Neutrophil (primary cell): ENCODE data around the gene WDR75.

Source experiments
- H3K27ac ChIP-seq: fragments of 200-600 bp; sonication (generic); 2 replicates; pipeline ENCODE4 v1.5.1; 2016; ENCODE audit warnings: mild to moderate bottlenecking, moderate library complexity
- H3K27me3 ChIP-seq: fragments of 200-600 bp; sonication (generic); 2 replicates; pipeline ENCODE4 v1.6.0; 2016; ENCODE audit warnings: mild to moderate bottlenecking
- H3K36me3 ChIP-seq: fragments of 200-600 bp; sonication (generic); 2 replicates; pipeline ENCODE4 v1.5.1; 2017
- H3K4me1 ChIP-seq, 2 experiments: fragments of 200-600 bp in 1 of 2; sonication (generic) in 1 of 2; 1 replicate in 1 of 2; 2 replicates in 1 of 2; pipeline versions ENCODE4 v1.5.1 to v1.6.1; 2013 to 2016; ENCODE audit warnings: low read depth in 1 of 2, low read length in 1 of 2, mild to moderate bottlenecking in 1 of 2, moderate library complexity in 1 of 2; ENCODE audit not compliant: control insufficient read depth in 1 of 2, insufficient read depth in 1 of 2
- H3K4me3 ChIP-seq, 2 experiments: fragments of 200-600 bp in 1 of 2; sonication (generic) in 1 of 2; 1 replicate in 1 of 2; 2 replicates in 1 of 2; pipeline ENCODE4 v1.5.1; 2013 to 2016; ENCODE audit warnings: low read depth in 1 of 2, low read length in 1 of 2, mild to moderate bottlenecking in 1 of 2, moderate library complexity in 1 of 2
- H3K9me3 ChIP-seq: fragments of 200-600 bp; sonication (generic); 2 replicates; pipeline ENCODE4 v1.5.1; 2016
- TF ChIP-seq, protein P1 (sequence below): fragments of 200-600 bp; sonication (generic); IDR thresholded peaks from 2 replicates; pipeline ENCODE4 v1.5.1; 2016; ENCODE audit warnings: antibody characterized with exemption

WDR75 gene

DNA sequence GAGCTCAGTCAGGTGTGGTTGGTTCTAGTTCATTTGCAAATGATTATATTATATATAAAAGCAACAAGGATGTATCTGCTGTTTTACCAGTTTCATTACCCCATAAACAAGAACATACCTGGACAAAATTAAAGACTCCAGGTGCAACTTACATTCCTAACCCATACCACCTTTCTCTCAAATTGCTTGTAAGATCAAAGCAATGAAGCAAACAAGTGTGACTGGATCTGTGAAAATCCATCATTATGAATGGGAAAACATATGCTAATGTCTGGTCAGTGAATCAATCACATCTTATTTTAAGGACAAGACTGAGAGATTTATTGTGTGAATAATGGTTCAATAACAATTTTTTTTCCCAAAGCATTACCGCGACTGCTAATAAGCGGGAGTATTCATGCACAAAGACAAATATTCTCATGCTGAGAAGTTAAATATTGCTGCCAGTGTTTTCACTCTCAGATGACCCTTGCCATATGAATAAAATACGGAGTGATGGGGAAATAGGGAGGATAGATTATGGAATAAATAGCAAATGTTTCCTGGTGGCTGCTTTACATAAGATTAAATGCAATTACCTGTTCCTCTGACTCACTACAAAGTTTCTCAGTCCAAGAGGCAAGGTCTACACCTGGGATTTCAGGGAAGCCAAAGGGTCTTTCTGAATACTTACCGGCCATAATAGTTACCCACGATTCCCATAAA is 59.3 kb downstream of the WDR75 start:
- no peaks in the 10 kb centered on the region for H3K9me3 ChIP-seq
- peaks cover 29% of the 10 kb centered on the region in 2 experiments for H3K4me1 ChIP-seq
- H3K27ac ChIP-seq = peak overlapping the region; percentile 66
- no peaks in the 10 kb centered on the region for H3K27me3 ChIP-seq
- no peaks in the 10 kb centered on the region for H3K36me3 ChIP-seq
- TF ChIP-seq, protein P1, sequence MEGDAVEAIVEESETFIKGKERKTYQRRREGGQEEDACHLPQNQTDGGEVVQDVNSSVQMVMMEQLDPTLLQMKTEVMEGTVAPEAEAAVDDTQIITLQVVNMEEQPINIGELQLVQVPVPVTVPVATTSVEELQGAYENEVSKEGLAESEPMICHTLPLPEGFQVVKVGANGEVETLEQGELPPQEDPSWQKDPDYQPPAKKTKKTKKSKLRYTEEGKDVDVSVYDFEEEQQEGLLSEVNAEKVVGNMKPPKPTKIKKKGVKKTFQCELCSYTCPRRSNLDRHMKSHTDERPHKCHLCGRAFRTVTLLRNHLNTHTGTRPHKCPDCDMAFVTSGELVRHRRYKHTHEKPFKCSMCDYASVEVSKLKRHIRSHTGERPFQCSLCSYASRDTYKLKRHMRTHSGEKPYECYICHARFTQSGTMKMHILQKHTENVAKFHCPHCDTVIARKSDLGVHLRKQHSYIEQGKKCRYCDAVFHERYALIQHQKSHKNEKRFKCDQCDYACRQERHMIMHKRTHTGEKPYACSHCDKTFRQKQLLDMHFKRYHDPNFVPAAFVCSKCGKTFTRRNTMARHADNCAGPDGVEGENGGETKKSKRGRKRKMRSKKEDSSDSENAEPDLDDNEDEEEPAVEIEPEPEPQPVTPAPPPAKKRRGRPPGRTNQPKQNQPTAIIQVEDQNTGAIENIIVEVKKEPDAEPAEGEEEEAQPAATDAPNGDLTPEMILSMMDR = no peak
- no peak overlapping the region for H3K4me3 ChIP-seq

DNA sequence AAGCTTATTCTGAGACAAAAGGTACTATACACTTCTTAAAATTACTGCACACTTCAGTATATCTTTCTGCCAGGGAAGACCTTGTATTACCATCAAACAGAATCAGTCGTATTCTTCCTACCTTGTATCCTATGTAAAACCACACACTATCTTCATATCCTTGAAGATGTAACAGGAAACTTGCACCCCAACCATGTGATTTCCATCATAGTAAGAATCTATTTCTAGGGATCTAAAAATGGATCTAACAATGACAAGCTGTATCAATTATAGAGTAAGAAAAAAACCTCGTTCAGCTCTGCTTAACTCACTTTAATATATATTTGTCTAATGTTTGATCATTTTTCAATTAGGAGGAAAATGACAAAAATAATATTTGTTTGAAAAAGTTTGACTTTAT is 60.2 kb downstream of the WDR75 start:
- Histone ChIP-seq H3K4me3 (no peak overlapping the region), H3K9me3 (no peaks in the 10 kb centered on the region), H3K27ac (peak overlapping the region; percentile 66), H3K4me1 (peaks cover 29% of the 10 kb centered on the region in 2 experiments), H3K36me3 (no peaks in the 10 kb centered on the region), H3K27me3 (no peaks in the 10 kb centered on the region)
- TF ChIP-seq, protein P1 = no peak

GRCh38 chr2:189502714-189503113 is 61.4 kb downstream of the WDR75 start:
- Histone ChIP-seq H3K27ac (no peak overlapping the region), H3K9me3 (no peaks in the 10 kb centered on the region), H3K4me1 (peaks cover 29% of the 10 kb centered on the region in 2 experiments), H3K4me3 (no peak overlapping the region), H3K36me3 (no peaks in the 10 kb centered on the region), H3K27me3 (no peaks in the 10 kb centered on the region)
- TF ChIP-seq, protein P1 = no peak

- H3K4me1 ChIP-seq = peaks cover 25 to 29% of the 10 kb centered on the region in 2 experiments
- TF ChIP-seq, protein P1 = no peak
- H3K4me3 ChIP-seq = no peak overlapping the region
- H3K27me3 ChIP-seq = no peaks in the 10 kb centered on the region
- no peaks in the 10 kb centered on the region for H3K36me3 ChIP-seq
- H3K27ac ChIP-seq = no peak overlapping the region
- no peaks in the 10 kb centered on the region for H3K9me3 ChIP-seq
Measured at GRCh38 chr2:189504238-189504637, 63.0 kb downstream of the WDR75 start.

- H3K27me3 ChIP-seq = no peaks in the 10 kb centered on the region
- no peak overlapping the region for H3K4me3 ChIP-seq
- no peaks in the 10 kb centered on the region for H3K36me3 ChIP-seq
- no peaks in the 10 kb centered on the region for H3K9me3 ChIP-seq
- TF ChIP-seq, protein P1 = no peak
- H3K4me1 ChIP-seq = peaks cover 13 to 17% of the 10 kb centered on the region in 2 experiments
- H3K27ac ChIP-seq = no peak overlapping the region
Measured at GRCh38 chr2:189505492-189505891, 64.2 kb downstream of the WDR75 start.
